ENCODE results near the gene MAP3K3. TPM values are rescaled to one million over a fixed set of nuclear protein-coding genes. Genes with fewer than 3 reads are reported as not detected.

The MAP3K3 gene
- total RNA-seq, 1 donor from 2014 or later: 108 TPM

- DNase-seq (ENCODE audit: low read depth in 2 of 2): no peak
These were observed 29.9 kb downstream of the MAP3K3 start for GRCh38 chr17:63652106-63652505.

GRCh38 chr17:63653050-63653449, 30.8 kb downstream of the MAP3K3 start:
- DNase-seq (ENCODE audit: low read depth in 2 of 2): no peak

DNA sequence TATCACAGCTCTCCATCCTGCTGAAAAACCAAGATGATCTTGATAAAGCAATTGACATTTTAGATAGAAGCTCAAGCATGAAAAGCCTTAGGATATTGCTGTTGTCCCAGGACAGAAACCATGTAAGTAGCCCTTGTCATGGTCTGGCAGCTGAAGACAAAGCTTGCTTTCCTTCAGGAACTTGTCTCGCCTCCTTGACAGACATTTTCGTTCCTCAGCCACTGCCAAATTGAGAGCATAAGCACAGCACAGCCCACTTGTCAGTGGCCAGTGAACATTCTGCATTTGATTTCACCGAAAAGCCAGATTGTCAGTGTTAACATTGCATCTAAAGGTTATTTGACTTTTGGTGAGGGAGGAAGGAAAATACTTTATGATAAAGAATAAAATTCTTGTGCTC, 35.6 kb downstream of the MAP3K3 start:
- no peak for DNase-seq (ENCODE audit: low read depth in 2 of 2)

GRCh38 chr17:63658366-63658765, 36.1 kb downstream of the MAP3K3 start:
- no peak for DNase-seq (ENCODE audit: low read depth in 2 of 2)

DNA sequence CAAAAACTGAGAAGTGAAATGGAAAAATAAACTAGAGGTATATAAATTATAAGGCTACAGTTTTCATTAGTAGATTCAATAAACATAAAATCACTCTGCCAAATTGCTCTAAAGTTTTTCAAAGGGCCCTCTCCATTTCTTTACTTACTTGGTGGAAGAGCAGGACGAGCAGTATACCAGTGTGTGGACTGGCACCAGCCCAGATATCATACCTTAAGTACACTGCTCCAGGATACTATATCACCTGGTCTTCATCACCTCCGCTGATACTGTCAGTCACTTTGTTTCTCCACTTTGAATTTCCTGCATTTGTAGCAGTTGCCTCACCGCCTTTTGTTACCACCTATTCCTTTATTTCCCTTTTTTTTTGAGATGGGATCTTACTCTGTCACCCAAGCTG, 37.6 kb downstream of the MAP3K3 start:
- no peak for DNase-seq (ENCODE audit: low read depth in 2 of 2)

DNA sequence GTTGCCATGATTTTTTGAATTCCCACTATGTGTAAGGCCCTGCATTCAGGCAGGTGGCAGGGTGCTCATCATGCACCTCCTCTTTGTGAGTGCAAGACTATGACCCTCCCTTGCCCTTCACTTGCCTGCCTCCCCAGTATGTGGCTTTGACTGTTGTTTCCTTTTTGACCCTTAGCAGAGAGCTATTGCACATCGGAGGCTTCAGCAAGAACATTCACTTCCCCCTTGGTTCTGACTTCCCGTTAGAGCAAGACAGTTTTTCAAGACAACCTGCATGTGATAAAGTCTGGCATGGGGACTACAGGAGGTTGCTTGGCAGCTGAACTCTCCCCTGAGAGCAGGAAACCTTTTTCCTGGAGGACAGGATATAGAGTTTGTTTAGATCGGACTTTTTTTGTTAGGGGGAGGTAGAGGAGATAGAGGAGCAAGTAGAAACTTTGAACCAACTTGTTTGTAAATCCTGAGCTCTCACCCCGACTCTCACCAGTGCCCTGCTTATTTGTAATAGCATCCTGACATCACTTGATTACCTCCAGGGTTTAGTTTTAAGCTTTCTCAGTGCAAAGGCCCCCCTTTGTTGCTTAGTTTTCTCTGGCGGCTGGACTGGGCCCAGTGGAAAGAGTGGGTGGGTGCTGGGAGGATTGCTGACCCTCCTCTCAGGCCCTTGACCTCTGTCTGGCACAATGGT, 43.5 kb downstream of the MAP3K3 start:
- DNase-seq (ENCODE audit: low read depth in 2 of 2): peak; percentile 36 to 82

DNA sequence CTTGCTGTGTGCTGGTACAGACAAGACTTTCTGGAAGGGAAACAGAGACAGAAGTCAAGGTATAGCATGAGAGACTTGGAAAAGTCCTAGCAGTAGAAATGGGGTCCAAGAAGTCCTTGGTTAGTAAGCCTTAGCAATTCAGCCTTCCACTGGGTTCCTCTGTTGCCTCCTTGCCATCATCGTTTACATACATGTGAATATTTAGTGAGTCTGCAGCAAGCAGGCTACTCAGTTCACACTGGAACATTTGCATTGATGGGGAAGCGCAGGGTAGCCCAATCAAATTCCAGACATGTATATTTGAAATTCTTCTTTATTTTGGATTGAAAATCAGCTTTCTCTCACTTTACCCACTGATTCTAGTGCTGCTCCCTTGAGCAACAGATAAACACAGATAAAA, 50.6 kb downstream of the MAP3K3 start:
- no peak for DNase-seq (ENCODE audit: low read depth in 2 of 2)

GRCh38 chr17:63675231-63675606, 53.0 kb downstream of the MAP3K3 start:
- peak; percentile 80 to 81 for DNase-seq (ENCODE audit: low read depth in 2 of 2)

DNA sequence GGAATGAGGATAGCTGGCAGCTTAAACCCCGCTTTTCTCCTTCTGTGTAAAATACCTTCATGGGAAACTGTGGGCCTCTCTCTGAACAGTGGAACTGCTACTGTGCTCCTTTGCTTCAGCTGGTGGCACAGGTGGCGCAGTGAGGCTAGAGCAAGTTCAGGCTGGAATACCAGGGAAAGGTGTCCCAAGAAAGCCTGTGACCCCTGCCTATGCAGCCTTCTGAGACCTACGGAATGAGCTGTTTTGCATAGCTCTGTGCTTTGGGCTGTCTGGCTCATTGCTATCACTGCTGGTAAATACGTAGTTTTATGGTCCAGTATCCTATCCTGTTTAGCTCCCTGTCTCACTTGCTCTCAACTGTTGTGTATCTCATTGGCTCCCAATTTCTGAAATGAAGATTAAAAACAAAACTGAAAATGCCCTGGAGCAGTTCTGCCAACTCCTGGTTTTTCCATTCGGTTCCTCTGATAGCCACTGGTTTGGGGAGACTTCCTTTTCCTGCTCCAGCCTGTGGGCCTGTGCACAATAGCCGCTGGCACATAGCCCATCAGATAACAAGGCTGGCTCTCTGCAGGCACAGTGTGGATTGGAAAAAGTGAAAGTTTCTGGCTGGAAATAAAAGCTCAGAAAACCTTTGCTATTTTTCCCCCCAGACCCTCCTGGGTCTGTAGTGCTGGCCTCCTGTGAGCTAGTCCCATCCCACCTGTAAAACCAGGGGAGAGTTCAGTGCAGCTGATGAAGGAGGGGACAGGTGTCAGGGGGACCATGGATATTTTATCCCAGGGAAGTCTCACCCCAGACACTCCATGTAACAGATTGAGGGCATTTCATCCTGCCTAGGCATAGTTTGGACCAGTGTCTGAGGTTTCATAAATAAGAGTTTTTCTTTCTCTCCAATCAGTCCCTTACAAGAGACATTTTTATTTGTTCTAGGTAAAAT, 53.7 kb downstream of the MAP3K3 start:
- DNase-seq (ENCODE audit: low read depth in 2 of 2): peak; percentile 97 to 100

DNA sequence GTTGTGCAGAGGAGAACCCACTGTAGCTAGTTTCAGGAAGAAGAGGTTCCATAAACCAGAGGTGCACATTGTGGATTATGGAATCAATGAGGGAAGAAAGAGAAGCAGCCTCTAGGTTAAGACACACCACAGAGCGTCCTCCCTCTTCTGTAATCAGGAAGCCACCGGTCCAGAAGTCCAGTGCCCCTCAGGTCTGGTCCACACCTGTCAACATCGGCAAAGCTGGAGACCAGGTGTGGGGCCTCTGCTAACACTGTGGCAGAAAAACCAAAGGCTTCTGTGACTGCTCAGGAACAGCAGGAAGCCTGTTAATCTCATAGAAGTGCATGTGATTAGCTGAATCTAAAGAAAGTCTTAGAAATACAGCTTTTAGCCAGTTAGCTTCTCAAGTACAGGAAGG, 54.4 kb downstream of the MAP3K3 start:
- peak in 1 of 2 donors; percentile 13 for DNase-seq (ENCODE audit: low read depth in 2 of 2)

DNA sequence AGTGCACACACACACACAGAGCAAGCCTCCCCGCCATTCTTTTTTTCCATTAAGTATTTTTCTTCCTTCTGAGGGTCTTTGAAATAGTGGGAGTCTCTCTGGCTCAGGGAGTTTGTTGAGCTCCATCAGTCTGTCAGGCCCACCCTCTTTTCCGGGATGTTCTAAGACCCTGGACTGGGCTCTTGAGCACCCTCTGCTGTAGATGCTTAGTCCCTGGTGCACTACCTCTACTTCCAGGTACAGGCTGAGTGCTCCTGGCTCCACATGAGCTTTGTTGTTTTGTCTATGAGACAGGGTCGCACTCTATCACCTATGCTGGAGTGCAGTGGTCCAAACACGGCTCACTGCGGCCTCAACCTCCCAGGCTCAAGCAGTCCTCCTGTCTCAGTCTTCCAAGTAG, 57.0 kb downstream of the MAP3K3 start:
- no peak for DNase-seq (ENCODE audit: low read depth in 2 of 2)

DNA sequence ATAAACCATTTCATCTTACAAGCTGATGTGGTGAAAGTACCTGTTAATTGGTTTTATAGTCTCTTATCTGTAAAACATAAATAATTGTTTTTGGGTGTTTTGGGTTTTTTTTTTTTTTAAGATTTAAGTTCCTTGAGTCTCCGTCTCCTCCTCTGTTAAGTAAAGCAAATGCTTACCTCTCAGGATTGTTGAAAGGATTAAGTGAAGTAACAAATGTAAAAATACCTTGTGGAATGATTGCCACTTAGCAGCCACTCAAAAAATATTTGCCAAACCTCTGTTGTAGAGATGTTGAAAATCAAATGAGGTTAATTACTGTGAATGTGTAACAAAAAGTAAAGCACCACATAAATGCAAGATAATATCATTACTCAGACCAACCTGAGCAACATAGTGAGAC, 58.5 kb downstream of the MAP3K3 start:
- no peak for DNase-seq (ENCODE audit: low read depth in 2 of 2)

GRCh38 chr17:63681530-63681929, 59.3 kb downstream of the MAP3K3 start:
- DNase-seq (ENCODE audit: low read depth in 2 of 2): peak in 1 of 2 donors; percentile 65

GRCh38 chr17:63682441-63682840, 60.2 kb downstream of the MAP3K3 start:
- no peak for DNase-seq (ENCODE audit: low read depth in 2 of 2)

DNA sequence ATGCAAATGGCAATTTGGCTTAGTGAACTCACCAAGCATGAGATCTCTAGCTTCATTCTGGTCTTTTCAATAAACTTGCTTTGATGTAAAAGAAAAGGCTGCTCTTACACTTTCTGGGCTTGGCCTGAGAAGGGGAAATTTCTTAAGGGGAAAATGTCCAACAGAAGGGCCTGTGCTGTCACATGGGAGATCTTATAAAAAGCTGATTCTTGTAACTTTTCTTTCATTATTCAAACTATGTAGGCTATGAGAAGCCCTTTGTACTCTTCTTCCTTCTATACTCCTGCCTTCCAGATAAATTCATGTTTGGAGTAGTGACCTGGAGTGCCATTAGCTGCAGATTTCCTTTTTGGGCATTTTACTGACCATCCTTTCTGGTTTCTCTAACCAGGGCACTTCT, 60.8 kb downstream of the MAP3K3 start:
- DNase-seq (ENCODE audit: low read depth in 2 of 2): no peak

DNA sequence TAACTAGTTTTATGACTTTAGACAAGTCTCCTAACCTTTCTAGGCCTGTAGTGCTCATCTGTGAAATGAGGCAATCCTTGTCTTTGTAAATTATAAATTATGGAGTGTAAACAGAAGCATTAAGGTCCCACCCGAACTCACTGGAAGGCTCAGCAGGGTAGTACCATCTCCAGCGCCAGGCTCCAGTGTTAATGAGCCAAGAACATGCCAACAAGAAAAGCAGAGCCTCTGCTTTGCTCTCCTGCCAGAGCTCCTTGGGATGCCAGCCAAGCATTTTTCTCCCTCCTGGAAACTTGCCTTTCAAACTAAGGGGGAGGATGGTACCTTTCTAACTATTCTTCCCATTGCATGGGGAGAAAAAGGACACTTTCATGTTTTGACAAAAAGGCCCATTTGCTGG, 62.8 kb downstream of the MAP3K3 start:
- DNase-seq (ENCODE audit: low read depth in 2 of 2): no peak

- no peak for DNase-seq (ENCODE audit: low read depth in 2 of 2)
These were observed 63.4 kb downstream of the MAP3K3 start for GRCh38 chr17:63685578-63685977.

GRCh38 chr17:63686138-63686685, 64.0 kb downstream of the MAP3K3 start:
- DNase-seq (ENCODE audit: low read depth in 2 of 2): no peak

DNA sequence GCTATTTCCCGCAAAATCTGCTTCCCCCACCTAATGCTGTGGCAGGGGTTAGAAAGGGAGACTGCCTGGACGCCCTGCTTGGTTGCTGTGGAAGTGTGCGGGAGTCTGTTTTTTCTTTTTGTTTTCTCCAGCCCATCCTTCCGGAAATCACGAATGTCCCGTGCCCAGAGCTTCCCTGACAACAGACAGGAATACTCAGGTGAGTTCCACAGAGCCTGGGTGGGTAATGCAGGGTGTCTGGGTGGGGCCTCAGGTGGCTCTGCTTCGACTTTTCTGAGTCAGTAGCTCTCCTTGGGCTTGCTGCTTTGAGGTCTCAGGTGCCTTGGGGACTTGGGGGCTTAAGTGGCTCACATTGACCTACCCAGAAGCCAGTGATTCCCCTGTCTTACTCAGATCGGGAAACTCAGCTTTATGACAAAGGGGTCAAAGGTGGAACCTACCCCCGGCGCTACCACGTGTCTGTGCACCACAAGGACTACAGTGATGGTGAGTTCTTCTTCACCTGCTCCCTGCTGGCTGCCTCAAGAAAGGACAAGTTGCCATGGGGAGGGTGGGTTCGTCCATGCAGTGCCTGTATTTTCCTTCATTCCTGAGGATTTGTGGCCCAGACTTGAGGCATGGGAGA, 66.3 kb downstream of the MAP3K3 start:
- no peak for DNase-seq (ENCODE audit: low read depth in 2 of 2)

DNA sequence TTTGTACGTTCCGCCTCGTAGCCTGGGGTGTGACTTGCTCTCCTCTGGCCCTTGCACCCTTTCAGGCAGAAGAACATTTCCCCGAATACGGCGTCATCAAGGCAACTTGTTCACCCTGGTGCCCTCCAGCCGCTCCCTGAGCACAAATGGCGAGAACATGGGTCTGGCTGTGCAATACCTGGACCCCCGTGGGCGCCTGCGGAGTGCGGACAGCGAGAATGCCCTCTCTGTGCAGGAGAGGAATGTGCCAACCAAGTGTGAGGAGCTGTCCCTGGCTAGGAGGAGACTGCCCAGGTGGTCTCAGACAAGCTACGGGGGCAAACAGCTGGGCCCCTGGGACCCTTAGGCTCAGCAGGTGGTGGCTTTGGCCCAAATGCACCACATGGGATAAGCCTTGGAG, 67.3 kb downstream of the MAP3K3 start:
- no peak for DNase-seq (ENCODE audit: low read depth in 2 of 2)

- DNase-seq (ENCODE audit: low read depth in 2 of 2): no peak
These were observed 70.1 kb downstream of the MAP3K3 start for GRCh38 chr17:63692195-63692816.
